Left lobe of liver (tissue), 2 donors: ENCODE results near the gene CAPN12. TPM values are rescaled to one million over a fixed set of nuclear protein-coding genes. Genes with fewer than 3 reads are reported as not detected.

ENCODE experiments used
- ATAC-seq: fragments of 200-7000 bp; cut with Tn5 transposase; one replicate; pipeline ENCODE4 v1.9.1; 2020; ENCODE audit warnings: mild to moderate bottlenecking, moderate library complexity
- DNase-seq: peaks from one replicate; pipeline ENCODE4 v3.0.0-alpha.2; 2020; ENCODE audit warnings: low spot score
- total RNA-seq: library from RNA; stranded (reverse); gene quantifications from one replicate; pipeline ENCODE4 v1.2.1, GENCODE V29; 2021
- donor health status: DM: no; HTN: no; CAD: no; lungs with moderate emphysema.
- donor health status: DM: no; HTN: yes; CAD: no.

Gene CAPN12
- total RNA-seq, 1 donor from 2014 or later, result 30.9 TPM

DNA sequence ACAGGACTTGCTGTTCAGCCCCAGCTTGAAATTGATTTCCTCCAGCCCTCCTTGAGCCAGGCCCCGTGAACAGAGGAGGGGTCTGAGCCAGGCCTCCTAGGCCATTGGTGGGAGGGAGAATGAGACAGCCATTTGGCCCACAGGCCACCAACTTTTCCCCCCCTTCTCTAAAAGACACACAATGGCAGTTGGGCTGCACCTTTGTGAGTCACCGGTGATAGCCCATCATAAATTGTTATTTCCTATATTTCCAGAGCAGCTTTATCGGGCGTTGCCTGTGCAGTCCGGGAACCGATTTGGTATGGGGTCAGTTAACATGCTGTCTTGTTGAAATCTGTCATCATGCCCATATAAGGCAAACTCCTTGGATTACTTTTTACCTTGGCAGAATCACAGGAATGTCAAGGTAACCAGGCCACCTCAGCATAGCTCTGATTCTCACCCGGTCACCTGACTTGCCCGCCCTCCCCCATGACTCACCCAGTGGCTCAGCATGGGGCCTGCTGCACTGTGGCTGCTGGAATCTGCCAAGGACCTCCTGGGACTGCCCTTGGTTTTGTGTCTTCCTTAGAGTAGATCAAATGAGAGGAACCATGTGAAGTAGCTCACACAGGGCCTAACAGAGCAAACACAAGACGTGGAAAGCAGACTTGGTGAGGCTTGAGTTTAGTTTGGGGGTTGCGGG lies 60.7 kb downstream of the CAPN12 start:
- DNase-seq, result peak; percentile 84

GRCh38 chr19:38682872-38683392 lies 61.3 kb downstream of the CAPN12 start:
- DNase-seq (no peak), ATAC-seq (no peak)

More for the DNA sequence above, 60.7 kb downstream of the CAPN12 start:
- ATAC-seq, result peak; percentile 76

- ATAC-seq, result no peak
- DNase-seq, result no peak
These were observed 61.9 kb downstream of the CAPN12 start for GRCh38 chr19:38682195-38682867.

Other genes starting within 250 kb of the CAPN12 start
- gene MAP4K1, start 126.5 kb downstream of the CAPN12 start, total RNA-seq, result 3.5 TPM
- gene EIF3K, start 125.3 kb downstream of the CAPN12 start, total RNA-seq, result 106 TPM
- gene ACTN4, start 96.8 kb downstream of the CAPN12 start, total RNA-seq, result 156 TPM
- gene LGALS7, start 29.0 kb upstream of the CAPN12 start, total RNA-seq, result not detected
- gene LGALS7B, start 44.7 kb upstream of the CAPN12 start, total RNA-seq, result not detected
- gene LGALS4, start 68.5 kb upstream of the CAPN12 start, total RNA-seq, result 102 TPM
- gene ECH1, start 87.3 kb upstream of the CAPN12 start, total RNA-seq, result 439 TPM
- 93.1 TPM for gene HNRNPL, start 105.5 kb upstream of the CAPN12 start, total RNA-seq
- gene RINL, start 133.8 kb upstream of the CAPN12 start, total RNA-seq, result 5.6 TPM
- 31.2 TPM for gene SIRT2, start 155.1 kb upstream of the CAPN12 start, total RNA-seq
- 19.0 TPM for gene NFKBIB, start 155.5 kb upstream of the CAPN12 start, total RNA-seq
- 0.18 TPM for gene CCER2, start 167.7 kb upstream of the CAPN12 start, total RNA-seq
- 12.8 TPM for gene SARS2, start 186.3 kb upstream of the CAPN12 start, total RNA-seq
- gene MRPS12, start 186.5 kb upstream of the CAPN12 start, total RNA-seq, result 24.2 TPM
- gene FBXO17, start 231.3 kb upstream of the CAPN12 start, total RNA-seq, result 64.3 TPM